Endothelial cell of umbilical vein (primary cell): ENCODE data around the gene SLC50A1. TPM values are rescaled to one million over a fixed set of nuclear protein-coding genes. Genes with fewer than 3 reads are reported as not detected.

Experiments used
- BruUV-seq: library from RNA; stranded (reverse); fragments of 400-500 nt; replicated peaks from 2 replicates; lab custom pipeline; 2021; lab: Mats Ljungman, UMichigan
- CTCF ChIA-PET: fragments of 300-600, 350-600 bp; sonication (Branson Sonifier 250); formaldehyde crosslinking; loops from one replicate; lab custom pipeline; 2021; ENCODE audit warnings: antibody characterized with exemption, inconsistent platforms; lab: Charles Lee
- POLR2A ChIA-PET: fragments of 300-600, 350-600 bp; sonication (Branson Sonifier 250); formaldehyde crosslinking; loops from one replicate; lab custom pipeline; 2021; ENCODE audit warnings: antibody characterized with exemption, inconsistent platforms; lab: Charles Lee
- DNase-seq: peaks from one replicate; pipeline ENCODE4 v3.0.0-alpha.2; 2011; ENCODE audit warnings: low read depth, low spot score
- FAIRE-seq: peaks from 2 replicates; lab custom pipeline; 2011; peaks lifted over from hg19 to GRCh38; lab: Jason Lieb, UNC
- H2AFZ ChIP-seq: 2 replicates; pipeline ENCODE4 v1.6.0; 2012; ENCODE audit warnings: low read depth, low read length, control low read depth, inconsistent platforms
- H3K27ac ChIP-seq: 2 replicates; pipeline ENCODE4 v1.5.1; 2011; ENCODE audit warnings: low read depth, mild to moderate bottlenecking, control low read depth, low read length, moderate library complexity; ENCODE audit not compliant: insufficient read depth
- H3K27me3 ChIP-seq, 2 experiments: 2 replicates each; pipeline versions ENCODE4 v1.6.0 to v1.6.1; 2011; ENCODE audit warnings: low read length in 2 of 2, mixed read lengths in 1 of 2; ENCODE audit not compliant: control insufficient read depth in 2 of 2, insufficient read depth in 2 of 2
- H3K36me3 ChIP-seq, 2 experiments: 2 replicates in 1 of 2; 3 replicates in 1 of 2; pipeline ENCODE4 v1.5.1; 2011; ENCODE audit warnings: low read length in 2 of 2, mild to moderate bottlenecking in 1 of 2, moderate library complexity in 1 of 2; ENCODE audit not compliant: control insufficient read depth in 2 of 2, insufficient read depth in 2 of 2; ENCODE audit errors: extremely low read depth in 1 of 2
- H3K4me1 ChIP-seq: 3 replicates; pipeline ENCODE4 v1.5.1; 2011; ENCODE audit warnings: mild to moderate bottlenecking, low read length; ENCODE audit not compliant: control insufficient read depth, insufficient read depth; ENCODE audit errors: extremely low read depth
- H3K4me2 ChIP-seq: 2 replicates; pipeline ENCODE4 v1.6.1; 2011; ENCODE audit warnings: low read length, control low read depth, mixed read lengths; ENCODE audit not compliant: insufficient read depth
- H3K4me3 ChIP-seq, 3 experiments: fragments of 200-600 bp in 1 of 3; sonication (generic), shearing (Covaris generic) in 1 of 3; replicated peaks in 1 of 3; 2 replicates each; pipeline ENCODE4 v1.5.1; 2011 to 2016; ENCODE audit warnings: control low read depth in 3 of 3, low read length in 3 of 3, mild to moderate bottlenecking in 2 of 3, inconsistent platforms in 1 of 3, low read depth in 1 of 3, moderate library complexity in 1 of 3; ENCODE audit not compliant: insufficient read depth in 1 of 3
- H3K79me2 ChIP-seq: 2 replicates; pipeline ENCODE4 v1.6.0; 2012; ENCODE audit warnings: low read length, inconsistent platforms; ENCODE audit not compliant: control insufficient read depth, insufficient read depth
- H3K9ac ChIP-seq: replicated peaks from 2 replicates; pipeline ENCODE3; 2011; ENCODE audit warnings: low read length, control low read depth; ENCODE audit not compliant: insufficient read depth; ENCODE audit errors: extremely low read depth
- H3K9me1 ChIP-seq: replicated peaks from 3 replicates; pipeline ENCODE4 v1.6.0; 2011; ENCODE audit warnings: mild to moderate bottlenecking, low read length; ENCODE audit not compliant: control insufficient read depth, insufficient read depth; ENCODE audit errors: extremely low read depth
- H3K9me3 ChIP-seq: replicated peaks from 2 replicates; pipeline ENCODE4 v1.5.1; 2012; ENCODE audit warnings: low read length, inconsistent platforms; ENCODE audit not compliant: control insufficient read depth, insufficient read depth
- H4K20me1 ChIP-seq: replicated peaks from 2 replicates; pipeline ENCODE3; 2011; ENCODE audit warnings: mild to moderate bottlenecking, low read length; ENCODE audit not compliant: control insufficient read depth, insufficient read depth; ENCODE audit errors: extremely low read depth
- CTCF ChIP-seq, 2 donors: IDR thresholded peaks; 1 replicate in 1 of 2; 2 replicates in 1 of 2; pipeline ENCODE4 v1.5.1; 2011; ENCODE audit warnings: low read length in 2 of 2, mild to moderate bottlenecking in 2 of 2, moderate library complexity in 2 of 2, control low read depth in 1 of 2, inconsistent platforms in 1 of 2, low read depth in 1 of 2; ENCODE audit not compliant: insufficient read depth in 1 of 2; ENCODE audit errors: extremely low read depth in 1 of 2
- EZH2 ChIP-seq: IDR thresholded peaks from 2 replicates; pipeline ENCODE4 v1.6.1; 2012; ENCODE audit warnings: borderline replicate concordance, low read depth, mild to moderate bottlenecking, moderate library complexity, low read length, inconsistent platforms; ENCODE audit not compliant: severe bottlenecking
- FOS ChIP-seq: IDR thresholded peaks from 2 replicates; pipeline ENCODE4 v1.6.1; 2011; ENCODE audit warnings: mild to moderate bottlenecking, low read length, moderate library complexity, borderline replicate concordance; ENCODE audit not compliant: insufficient read depth
- GATA2 ChIP-seq: IDR thresholded peaks from 2 replicates; pipeline ENCODE4 v1.7.0; 2011; ENCODE audit warnings: low read depth, mild to moderate bottlenecking, moderate library complexity, mixed read lengths, low read length; ENCODE audit not compliant: insufficient read length, insufficient read depth
- JUN ChIP-seq: IDR thresholded peaks from 2 replicates; pipeline ENCODE4 v1.6.1; 2011; ENCODE audit warnings: borderline replicate concordance, low read depth; ENCODE audit not compliant: insufficient read length, insufficient read depth
- MAX ChIP-seq: IDR thresholded peaks from 2 replicates; pipeline ENCODE4 v1.6.1; 2011; ENCODE audit not compliant: insufficient read depth, insufficient read length
- MYC ChIP-seq: IDR thresholded peaks from one replicate; pipeline ENCODE4 v1.6.1; 2011; ENCODE audit warnings: mild to moderate bottlenecking, low read depth, low read length
- POLR2A ChIP-seq: IDR thresholded peaks from 2 replicates; pipeline ENCODE4 v1.6.1; 2012; ENCODE audit warnings: low read depth, mild to moderate bottlenecking, control low read depth, low read length
- POLR2AphosphoS5 ChIP-seq: IDR thresholded peaks from 2 replicates; pipeline ENCODE4 v1.6.1; 2012; ENCODE audit warnings: low read depth, mild to moderate bottlenecking, control low read depth, low read length, moderate library complexity; ENCODE audit not compliant: insufficient read depth
- dilution Hi-C: fragments of 300-500 bp; cut with MboI; formaldehyde crosslinking; loops from one replicate; pipeline ENCODE4 v1.15.0; 2019; ENCODE audit warnings: low sequenced_read_pairs; ENCODE audit not compliant: extremely low pct_ligation_motif_present
- intact Hi-C: fragments of 100-400 bp; cut with micrococcal nuclease; formaldehyde crosslinking; loops from one replicate; pipeline ENCODE4 v1.10.0; 2022
- polyA plus RNA-seq, 4 experiments: library from polyadenylated mRNA; depleted of rRNA in 3 of 4; stranded (reverse) in 3 of 4; unstranded in 1 of 4; fragments of >200 nt; gene quantifications; 2 replicates each; pipeline versions ENCODE4 v1.2.1 to v1.2.3, GENCODE V29; 2011 to 2012; ENCODE audit warnings: missing spikeins in 1 of 4
- total RNA-seq: library from RNA; stranded (reverse); gene quantifications from 2 replicates; pipeline ENCODE4 v1.2.3, GENCODE V29; 2021

The SLC50A1 gene
- total and polyA plus RNA-seq, 2 donors (not counting 3 experiments of a cell fraction or from before 2014, with no cell fraction given), result 29.5 to 66.1 TPM

GRCh38 chr1:155137154-155137949 is 1.7 kb downstream of the SLC50A1 start:
- peaks cover 37% of the 10 kb centered on the region for H3K4me1 ChIP-seq
- ChIA-PET CTCF (interaction anchor here (0.8 to 15.5 kb wide), 6 partner anchors 9 to 93 kb away, joined by 3 to 204 read pairs (median 12); partner anchors contain the start of gene KRTCAP2), POLR2A (no interaction called here)
- peaks cover 0 to 1% of the 10 kb centered on the region in 2 experiments for H3K27me3 ChIP-seq
- TF ChIP-seq JUN (no peak), EZH2 (no peak), MAX (no peak)
- dilution Hi-C loops (no loop called here), intact Hi-C loops (no loop called here)
- BruUV-seq, result no TSS peak
- peak overlapping the region; percentile 44 for H3K9ac ChIP-seq
- H3K79me2 ChIP-seq, result peaks cover 24% of the 10 kb centered on the region
- H4K20me1 ChIP-seq, result no peaks in the 10 kb centered on the region
- no peaks in the 10 kb centered on the region for H3K9me1 ChIP-seq
- peaks cover 12 to 20% of the 10 kb centered on the region in 2 experiments for H3K36me3 ChIP-seq
- no peak for DNase-seq
- H3K4me3 ChIP-seq, result peak overlapping the region in 1 of 3 experiments; percentile 13
- H3K9me3 ChIP-seq, result no peaks in the 10 kb centered on the region
- peak overlapping the region; percentile 98 for H3K27ac ChIP-seq
- no peak for FAIRE-seq
- no peak overlapping the region for H2AFZ ChIP-seq
- H3K4me2 ChIP-seq, result peak overlapping the region; percentile 61

- Histone ChIP-seq H2AFZ (peak within 1 kb of the TSS; percentile 58), H3K4me1 (peaks cover 21% of the 10 kb centered on the region), H3K9me1 (no peaks in the 10 kb centered on the region), H3K36me3 (peaks cover 0 to 2% of the 10 kb centered on the region in 2 experiments), H4K20me1 (no peaks in the 10 kb centered on the region), H3K27me3 (peaks cover 0 to 3% of the 10 kb centered on the region in 2 experiments), H3K27ac (peak within 1 kb of the TSS; percentile 50), H3K4me3 (peak within 1 kb of the TSS; percentile 42 to 99 (median 68)), H3K9ac (peak within 1 kb of the TSS; percentile 81), H3K79me2 (peaks cover 24% of the 10 kb centered on the region), H3K4me2 (peak within 1 kb of the TSS; percentile 80), H3K9me3 (no peaks in the 10 kb centered on the region)
- dilution Hi-C loops (no loop called here), intact Hi-C loops (loop anchor here (1.0 to 2.0 kb wide), 2 partner anchors 13 to 27 kb away; partner anchors contain the start of gene EFNA1)
- TSS peak; percentile 39 for BruUV-seq
- ChIA-PET POLR2A (interaction anchor here (0.6 to 1.1 kb wide), 3 partner anchors 10 to 127 kb away, joined by 5 to 8 read pairs (median 5); partner anchors contain the start of gene THBS3), CTCF (interaction anchor here (1.0 to 1.7 kb wide), 4 partner anchors 8 to 55 kb away, joined by 3 to 15 read pairs (median 9); no protein-coding TSS in a partner anchor)
- FAIRE-seq (peak; percentile 82), DNase-seq (peak; percentile 81)
- TF ChIP-seq POLR2A (peak; percentile 77), JUN (no peak), CTCF (IDR thresholded peaks at IDR 0.05; ENCODE audit: extremely low read depth in 1 of 2, insufficient read depth in 1 of 2, low read depth in 1 of 2, low read length in 2 of 2) (no peak), POLR2AphosphoS5 (peak; percentile 38), EZH2 (no peak), FOS (no peak), MAX (no peak), MYC (no peak), GATA2 (no peak)
Measured at GRCh38 chr1:155139895-155140629, 4.4 kb downstream of the SLC50A1 start, which contains the start of gene DPM3. Gene DPM3 (minus strand): TSS chr1:155140531. CDS start chr1:155140240, 291 bp downstream.
